ENCODE data around the gene USP21. TPM values are rescaled to one million over a fixed set of nuclear protein-coding genes. Genes with fewer than 3 reads are reported as not detected.
"Not testable (repeated sequence)": the region's sequence is repeated elsewhere in the genome, so short reads cannot be mapped to it uniquely, and the experiment has no call there.

Gene USP21
- polyA plus RNA-seq, 2 of the 4 experiments (the other 2 are of a cell fraction), result 22.6 to 23.6 TPM

DNA sequence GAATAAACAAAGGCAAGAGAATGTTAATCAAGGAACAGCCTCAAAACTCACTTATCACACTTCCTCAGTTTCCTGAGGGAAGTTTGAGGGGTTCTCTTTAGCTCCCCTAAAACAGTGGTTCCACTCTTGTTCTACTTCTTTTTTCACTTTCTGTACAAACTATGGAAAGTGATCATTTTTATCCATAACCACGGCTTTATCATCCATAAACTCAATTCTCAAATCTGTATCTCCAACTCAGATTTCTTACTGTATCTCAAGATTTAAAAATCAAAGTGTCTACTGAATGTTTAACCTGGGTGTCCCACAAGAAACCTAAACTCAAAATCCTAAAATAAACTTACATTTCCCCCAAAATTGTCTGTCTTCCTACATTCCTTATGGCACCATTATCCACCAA is 45.4 kb upstream of the USP21 start (continued):
- TF ChIP-seq, protein P1, sequence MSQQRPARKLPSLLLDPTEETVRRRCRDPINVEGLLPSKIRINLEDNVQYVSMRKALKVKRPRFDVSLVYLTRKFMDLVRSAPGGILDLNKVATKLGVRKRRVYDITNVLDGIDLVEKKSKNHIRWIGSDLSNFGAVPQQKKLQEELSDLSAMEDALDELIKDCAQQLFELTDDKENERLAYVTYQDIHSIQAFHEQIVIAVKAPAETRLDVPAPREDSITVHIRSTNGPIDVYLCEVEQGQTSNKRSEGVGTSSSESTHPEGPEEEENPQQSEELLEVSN (IDR thresholded peaks at IDR 0.05; ENCODE audit: borderline replicate concordance, low read depth), result no peak
- TF ChIP-seq, protein P2, sequence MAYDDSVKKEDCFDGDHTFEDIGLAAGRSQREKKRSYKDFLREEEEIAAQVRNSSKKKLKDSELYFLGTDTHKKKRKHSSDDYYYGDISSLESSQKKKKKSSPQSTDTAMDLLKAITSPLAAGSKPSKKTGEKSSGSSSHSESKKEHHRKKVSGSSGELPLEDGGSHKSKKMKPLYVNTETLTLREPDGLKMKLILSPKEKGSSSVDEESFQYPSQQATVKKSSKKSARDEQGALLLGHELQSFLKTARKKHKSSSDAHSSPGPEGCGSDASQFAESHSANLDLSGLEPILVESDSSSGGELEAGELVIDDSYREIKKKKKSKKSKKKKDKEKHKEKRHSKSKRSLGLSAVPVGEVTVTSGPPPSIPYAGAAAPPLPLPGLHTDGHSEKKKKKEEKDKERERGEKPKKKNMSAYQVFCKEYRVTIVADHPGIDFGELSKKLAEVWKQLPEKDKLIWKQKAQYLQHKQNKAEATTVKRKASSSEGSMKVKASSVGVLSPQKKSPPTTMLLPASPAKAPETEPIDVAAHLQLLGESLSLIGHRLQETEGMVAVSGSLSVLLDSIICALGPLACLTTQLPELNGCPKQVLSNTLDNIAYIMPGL (CRISPR knock-in tag; IDR thresholded peaks at IDR 0.05; ENCODE audit: borderline replicate concordance), result no peak

DNA sequence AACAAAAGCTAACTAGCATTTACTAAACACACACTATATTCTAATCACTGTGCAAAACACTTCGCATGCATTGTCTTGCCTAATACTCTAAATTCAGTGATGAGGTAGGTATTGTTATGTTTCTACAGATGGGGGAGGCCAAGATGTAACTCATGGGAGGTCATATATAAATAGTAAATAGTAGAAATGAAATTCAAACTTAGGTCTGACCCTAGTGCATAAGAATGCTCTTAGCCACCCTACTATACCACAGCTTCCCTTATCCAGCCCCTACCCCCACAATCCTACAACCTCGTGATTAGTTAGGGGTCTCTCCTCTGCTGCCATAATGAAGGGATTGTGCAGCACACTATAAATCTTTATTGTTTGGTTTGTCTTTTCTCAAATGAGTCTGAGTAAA is 44.7 kb upstream of the USP21 start:
- ATAC-seq (no peak), DNase-seq (ENCODE audit: low read depth in 1 of 2, low spot score in 1 of 2) (no peak), FAIRE-seq (no peak)
- CTCF ChIA-PET, result interaction anchor here (0.6 to 6.1 kb wide), 3 partner anchors 16 to 782 kb away, joined by 3 to 40 read pairs (median 4); partner anchors contain the start of gene KLHDC9
- H3K9me3 ChIP-seq, result no peaks in the 10 kb centered on the region
- H3K4me3 ChIP-seq, result peak overlapping the region; percentile 1; the same call in 2 of the 3 replicates
- 85% methylated on average over 2 of the region's 2 CpGs for WGBS (ENCODE audit: missing lambda C conversion rate)
- peak overlapping the region; percentile 49 to 97 for H3K27ac ChIP-seq
- TF ChIP-seq CBX8 (IDR thresholded peaks at IDR 0.05) (no peak), ZNF302 (CRISPR knock-in tag; IDR thresholded peaks at IDR 0.05) (no peak), FOXS1 (CRISPR knock-in tag; IDR thresholded peaks at IDR 0.05) (no peak), POLR2A (IDR thresholded peaks at IDR 0.05; ENCODE audit: low read length) (no peak), GATA3 (IDR thresholded peaks at IDR 0.05; ENCODE audit: borderline replicate concordance) (no peak), HOXB13 (CRISPR knock-in tag; IDR thresholded peaks at IDR 0.05; ENCODE audit: low read depth) (no peak), MAFK (IDR thresholded peaks at IDR 0.05; ENCODE audit: partially characterized antibody) (no peak), ZFP36 (IDR thresholded peaks at IDR 0.05; ENCODE audit: borderline replicate concordance, partially characterized antibody) (no peak), ZC3H11A (IDR thresholded peaks at IDR 0.05) (no peak), RARB (CRISPR knock-in tag; IDR thresholded peaks at IDR 0.05) (no peak), HEYL (CRISPR knock-in tag; IDR thresholded peaks at IDR 0.05) (no peak), SREBF2 (IDR thresholded peaks at IDR 0.05) (no peak)
- TF ChIP-seq, protein P3, sequence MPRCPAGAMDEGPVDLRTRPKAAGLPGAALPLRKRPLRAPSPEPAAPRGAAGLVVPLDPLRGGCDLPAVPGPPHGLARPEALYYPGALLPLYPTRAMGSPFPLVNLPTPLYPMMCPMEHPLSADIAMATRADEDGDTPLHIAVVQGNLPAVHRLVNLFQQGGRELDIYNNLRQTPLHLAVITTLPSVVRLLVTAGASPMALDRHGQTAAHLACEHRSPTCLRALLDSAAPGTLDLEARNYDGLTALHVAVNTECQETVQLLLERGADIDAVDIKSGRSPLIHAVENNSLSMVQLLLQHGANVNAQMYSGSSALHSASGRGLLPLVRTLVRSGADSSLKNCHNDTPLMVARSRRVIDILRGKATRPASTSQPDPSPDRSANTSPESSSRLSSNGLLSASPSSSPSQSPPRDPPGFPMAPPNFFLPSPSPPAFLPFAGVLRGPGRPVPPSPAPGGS (IDR thresholded peaks at IDR 0.05), result no peak
- TF ChIP-seq, protein P4, sequence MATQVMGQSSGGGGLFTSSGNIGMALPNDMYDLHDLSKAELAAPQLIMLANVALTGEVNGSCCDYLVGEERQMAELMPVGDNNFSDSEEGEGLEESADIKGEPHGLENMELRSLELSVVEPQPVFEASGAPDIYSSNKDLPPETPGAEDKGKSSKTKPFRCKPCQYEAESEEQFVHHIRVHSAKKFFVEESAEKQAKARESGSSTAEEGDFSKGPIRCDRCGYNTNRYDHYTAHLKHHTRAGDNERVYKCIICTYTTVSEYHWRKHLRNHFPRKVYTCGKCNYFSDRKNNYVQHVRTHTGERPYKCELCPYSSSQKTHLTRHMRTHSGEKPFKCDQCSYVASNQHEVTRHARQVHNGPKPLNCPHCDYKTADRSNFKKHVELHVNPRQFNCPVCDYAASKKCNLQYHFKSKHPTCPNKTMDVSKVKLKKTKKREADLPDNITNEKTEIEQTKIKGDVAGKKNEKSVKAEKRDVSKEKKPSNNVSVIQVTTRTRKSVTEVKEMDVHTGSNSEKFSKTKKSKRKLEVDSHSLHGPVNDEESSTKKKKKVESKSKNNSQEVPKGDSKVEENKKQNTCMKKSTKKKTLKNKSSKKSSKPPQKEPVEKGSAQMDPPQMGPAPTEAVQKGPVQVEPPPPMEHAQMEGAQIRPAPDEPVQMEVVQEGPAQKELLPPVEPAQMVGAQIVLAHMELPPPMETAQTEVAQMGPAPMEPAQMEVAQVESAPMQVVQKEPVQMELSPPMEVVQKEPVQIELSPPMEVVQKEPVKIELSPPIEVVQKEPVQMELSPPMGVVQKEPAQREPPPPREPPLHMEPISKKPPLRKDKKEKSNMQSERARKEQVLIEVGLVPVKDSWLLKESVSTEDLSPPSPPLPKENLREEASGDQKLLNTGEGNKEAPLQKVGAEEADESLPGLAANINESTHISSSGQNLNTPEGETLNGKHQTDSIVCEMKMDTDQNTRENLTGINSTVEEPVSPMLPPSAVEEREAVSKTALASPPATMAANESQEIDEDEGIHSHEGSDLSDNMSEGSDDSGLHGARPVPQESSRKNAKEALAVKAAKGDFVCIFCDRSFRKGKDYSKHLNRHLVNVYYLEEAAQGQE (IDR thresholded peaks at IDR 0.05), result no peak
- H3K4me1 ChIP-seq, result peaks cover 52% of the 10 kb centered on the region
- H3K4me2 ChIP-seq, result peak overlapping the region; percentile 70
- POLR2A ChIA-PET, result no interaction called here

DNA sequence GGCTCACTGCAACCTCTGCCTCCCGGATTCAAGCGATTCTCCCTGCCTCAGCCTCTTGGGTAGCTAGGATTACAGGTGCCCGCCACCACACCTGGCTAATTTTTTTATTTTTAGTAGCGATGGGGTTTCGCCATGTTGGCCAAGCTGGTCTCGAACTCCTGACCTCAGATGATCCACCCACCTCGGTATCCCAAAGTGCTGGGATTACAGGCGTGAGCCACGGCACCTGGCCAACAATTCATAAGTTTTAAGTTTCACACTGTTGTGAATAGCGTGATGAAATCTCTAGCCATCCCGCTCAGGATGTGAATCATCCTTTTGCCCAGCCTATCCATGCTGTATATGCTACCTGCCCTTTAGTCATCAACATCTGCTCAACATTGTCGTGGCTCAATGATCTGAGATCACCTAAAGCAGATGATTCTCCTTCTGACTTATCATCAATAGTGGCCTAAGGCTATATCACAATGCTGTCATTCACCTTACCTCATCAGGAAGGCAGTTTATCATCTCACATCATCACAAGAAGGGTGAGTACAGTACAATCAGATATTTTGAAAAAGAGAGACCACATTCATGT is 44.1 kb upstream of the USP21 start:
- CTCF ChIA-PET, result interaction anchor here (0.6 to 6.1 kb wide), 3 partner anchors 11 to 783 kb away, joined by 3 to 40 read pairs (median 3); partner anchors contain the start of gene KLHDC9
- peak; percentile 53 to 83 for DNase-seq (ENCODE audit: low read depth in 1 of 2, low spot score in 1 of 2)
- no peak for FAIRE-seq

DNA sequence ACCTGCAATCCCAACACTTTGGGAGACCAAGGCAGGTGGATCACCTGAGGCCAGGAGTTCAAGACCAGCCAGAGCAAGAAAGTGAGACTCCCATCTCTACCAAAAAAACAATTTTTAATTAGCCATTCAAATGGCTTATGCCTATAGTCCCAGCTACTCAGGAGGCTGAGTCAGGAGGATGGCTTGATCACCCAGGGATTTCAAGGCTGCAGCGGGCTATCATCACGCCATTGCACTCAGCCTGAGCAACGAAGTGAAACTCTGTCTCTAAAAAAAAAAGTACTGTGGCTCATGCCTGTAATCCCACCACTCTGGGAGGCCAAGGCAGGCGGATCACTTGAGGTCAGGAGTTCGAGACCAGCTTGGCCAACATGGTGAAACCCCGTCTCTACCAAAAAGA is 43.3 kb upstream of the USP21 start:
- CTCF ChIA-PET, result interaction anchor here (0.6 to 6.1 kb wide), 3 partner anchors 10 to 43 kb away, joined by 3 to 40 read pairs (median 5); partner anchors contain the start of genes KLHDC9 and USP21

More for the DNA sequence above, 44.1 kb upstream of the USP21 start:
- Histone ChIP-seq H3K27ac (peak overlapping the region; percentile 58 to 97), H3K4me1 (peaks cover 59% of the 10 kb centered on the region), H3K4me2 (peak overlapping the region; percentile 70), H3K4me3 (peak overlapping the region; percentile 1; the same call in 2 of the 3 replicates), H3K9me3 (no peaks in the 10 kb centered on the region)
- 24% methylated on average over 12 of the region's 12 CpGs for WGBS (ENCODE audit: missing lambda C conversion rate)
- peak; percentile 22 to 63; a peak in 5 of 6 replicates for ATAC-seq
- POLR2A ChIA-PET, result no interaction called here
- TF ChIP-seq ESRRA (IDR thresholded peaks at IDR 0.05; ENCODE audit: borderline replicate concordance, low read length) (no peak), JUNB (IDR thresholded peaks at IDR 0.05) (peak; percentile 47; the same call in 1 of the 2 replicates), EP300 (IDR thresholded peaks at IDR 0.05) (peak in 1 of 2 experiments; percentile 53; a peak in 1 of 5 replicates), JUN (IDR thresholded peaks at IDR 0.05) (peak; percentile 69 to 77; a peak in 4 of 5 replicates), SREBF2 (IDR thresholded peaks at IDR 0.05) (peak; percentile 30; the same call in 1 of the 2 replicates), RARB (CRISPR knock-in tag; IDR thresholded peaks at IDR 0.05) (0 out of 2 replicates have a peak, but pooled peaks have one; percentile 44), CEBPB (IDR thresholded peaks at IDR 0.05) (peak; percentile 51 to 63; a peak in 2 of 4 replicates), KDM5A (IDR thresholded peaks at IDR 0.05) (no peak), SMC3 (IDR thresholded peaks at IDR 0.05) (no peak), FOSL2 (IDR thresholded peaks at IDR 0.05) (peak; percentile 81), FOSL2 (CRISPR knock-in tag; IDR thresholded peaks at IDR 0.05) (peak; percentile 84)
- TF ChIP-seq, protein P5, sequence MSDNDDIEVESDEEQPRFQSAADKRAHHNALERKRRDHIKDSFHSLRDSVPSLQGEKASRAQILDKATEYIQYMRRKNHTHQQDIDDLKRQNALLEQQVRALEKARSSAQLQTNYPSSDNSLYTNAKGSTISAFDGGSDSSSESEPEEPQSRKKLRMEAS (IDR thresholded peaks at IDR 0.05), result peak; percentile 55; the same call in 1 of the 2 replicates

More for the DNA sequence above, 43.3 kb upstream of the USP21 start:
- 86% methylated on average over 5 of the region's 6 CpGs for WGBS (ENCODE audit: missing lambda C conversion rate)
- Histone ChIP-seq H3K4me2 (peak overlapping the region; percentile 70), H3K4me1 (peaks cover 59% of the 10 kb centered on the region), H3K27ac (peak overlapping the region; percentile 58 to 97; a peak in 5 of 6 replicates)
- not testable (repeated sequence) for FAIRE-seq; ATAC-seq; DNase-seq (ENCODE audit: low read depth in 1 of 2, low spot score in 1 of 2); H3K9me3 ChIP-seq; H3K4me3 ChIP-seq
- POLR2A ChIA-PET, result interaction anchor here (0.8 kb wide), 1 partner anchor 50 kb away, joined by 3 read pairs; the partner anchor contains the start of gene PPOX
